VCaP (cell line): ENCODE data around the gene ZBTB47.

ENCODE experiments used
- H3K27ac ChIP-seq: fragments of 450-650 bp; 2 replicates; pipeline ENCODE4 v1.5.1; 2017
- TF ChIP-seq, protein P1 (sequence below): fragments of 450-650 bp; conservative IDR thresholded peaks from 2 replicates; pipeline ENCODE4 v1.5.1; 2017; ENCODE audit warnings: mild to moderate bottlenecking, moderate library complexity

ZBTB47 gene

GRCh38 chr3:42707620-42708355 is 54.3 kb downstream of the ZBTB47 start:
- H3K27ac ChIP-seq = no peak overlapping the region

DNA sequence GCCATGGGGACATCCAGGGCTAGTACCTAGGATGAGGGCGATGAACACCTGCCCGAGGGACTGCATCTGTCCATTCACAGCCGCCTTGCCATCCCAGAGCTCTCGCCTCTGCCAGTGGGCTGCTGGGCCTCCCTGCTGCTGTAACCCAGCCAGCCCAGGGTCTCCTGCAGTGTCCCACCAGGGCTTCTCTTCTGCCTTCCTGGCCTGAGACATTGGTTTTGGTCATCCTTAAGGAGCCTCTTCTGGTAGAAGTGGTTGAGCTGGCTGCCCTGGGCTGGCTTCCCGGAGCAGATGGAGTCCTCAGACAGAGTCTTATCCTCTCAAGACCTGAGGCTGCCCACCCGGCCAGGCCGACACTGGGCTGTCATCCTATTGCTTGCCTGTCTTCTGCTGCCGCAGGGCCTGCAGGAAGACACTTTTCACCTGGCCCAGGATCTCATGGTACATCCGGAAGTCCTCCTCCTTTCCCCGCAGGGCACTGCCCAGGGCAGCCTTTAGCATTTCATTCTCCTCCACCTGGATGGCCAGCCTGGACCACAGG is 55.2 kb downstream of the ZBTB47 start:
- TF ChIP-seq, protein P1, sequence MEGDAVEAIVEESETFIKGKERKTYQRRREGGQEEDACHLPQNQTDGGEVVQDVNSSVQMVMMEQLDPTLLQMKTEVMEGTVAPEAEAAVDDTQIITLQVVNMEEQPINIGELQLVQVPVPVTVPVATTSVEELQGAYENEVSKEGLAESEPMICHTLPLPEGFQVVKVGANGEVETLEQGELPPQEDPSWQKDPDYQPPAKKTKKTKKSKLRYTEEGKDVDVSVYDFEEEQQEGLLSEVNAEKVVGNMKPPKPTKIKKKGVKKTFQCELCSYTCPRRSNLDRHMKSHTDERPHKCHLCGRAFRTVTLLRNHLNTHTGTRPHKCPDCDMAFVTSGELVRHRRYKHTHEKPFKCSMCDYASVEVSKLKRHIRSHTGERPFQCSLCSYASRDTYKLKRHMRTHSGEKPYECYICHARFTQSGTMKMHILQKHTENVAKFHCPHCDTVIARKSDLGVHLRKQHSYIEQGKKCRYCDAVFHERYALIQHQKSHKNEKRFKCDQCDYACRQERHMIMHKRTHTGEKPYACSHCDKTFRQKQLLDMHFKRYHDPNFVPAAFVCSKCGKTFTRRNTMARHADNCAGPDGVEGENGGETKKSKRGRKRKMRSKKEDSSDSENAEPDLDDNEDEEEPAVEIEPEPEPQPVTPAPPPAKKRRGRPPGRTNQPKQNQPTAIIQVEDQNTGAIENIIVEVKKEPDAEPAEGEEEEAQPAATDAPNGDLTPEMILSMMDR = no peak
- no peak overlapping the region for H3K27ac ChIP-seq

More at GRCh38 chr3:42707620-42708355, 54.3 kb downstream of the ZBTB47 start:
- TF ChIP-seq, protein P1 = no peak

DNA sequence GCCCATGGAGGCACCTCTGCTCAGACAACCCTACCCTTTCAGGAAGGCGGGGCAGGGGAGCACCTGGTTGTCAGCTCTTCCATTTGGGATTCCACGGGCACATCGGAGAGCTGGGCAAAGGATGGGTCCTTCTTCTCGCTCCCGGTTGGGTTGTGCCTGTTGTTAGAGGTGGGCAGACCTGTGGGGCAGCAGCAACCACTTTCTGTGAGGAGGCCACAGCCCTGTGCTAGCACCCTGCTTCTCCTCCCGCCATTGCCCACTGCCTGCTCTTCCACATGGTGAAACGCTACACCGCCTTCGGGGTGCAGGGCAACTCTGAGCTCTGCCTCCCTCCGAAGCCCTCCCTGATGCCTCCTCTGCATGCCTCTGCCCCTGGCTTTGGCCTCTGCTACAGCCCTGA is 56.1 kb downstream of the ZBTB47 start:
- TF ChIP-seq, protein P1 = no peak
- H3K27ac ChIP-seq = no peak overlapping the region

GRCh38 chr3:42710323-42711021 is 57.0 kb downstream of the ZBTB47 start:
- TF ChIP-seq, protein P1 = no peak
- H3K27ac ChIP-seq = no peak overlapping the region

GRCh38 chr3:42711491-42712343 is 58.2 kb downstream of the ZBTB47 start:
- TF ChIP-seq, protein P1 = no peak
- no peak overlapping the region for H3K27ac ChIP-seq

DNA sequence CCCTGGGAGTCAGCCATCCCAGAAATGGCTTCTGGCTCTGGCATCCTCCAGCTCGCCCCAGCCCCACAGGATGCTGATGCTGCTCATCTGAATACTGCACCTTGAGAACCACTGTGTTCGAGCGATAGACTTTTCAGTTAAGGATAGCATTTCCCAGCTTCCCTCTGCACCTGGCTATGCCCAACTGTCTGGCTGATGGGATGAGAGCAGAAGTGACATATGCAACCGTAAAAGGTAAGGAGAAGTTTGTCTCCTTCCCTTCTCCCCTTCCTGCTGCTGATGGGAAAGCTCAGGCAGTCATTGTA is 58.8 kb downstream of the ZBTB47 start:
- TF ChIP-seq, protein P1 = no peak
- no peak overlapping the region for H3K27ac ChIP-seq
